Astrocyte of the cerebellum (primary cell): ENCODE data around the gene GID8.

ENCODE experiments used
- DNase-seq: peaks from one replicate; pipeline ENCODE4 v3.0.0-alpha.2; 2011; ENCODE audit warnings: low read depth
- H3K4me3 ChIP-seq: 2 replicates; pipeline ENCODE4 v1.5.1; 2011; ENCODE audit warnings: mild to moderate bottlenecking, low read depth, low read length, moderate library complexity
- CTCF ChIP-seq: IDR thresholded peaks from 2 replicates; pipeline ENCODE4 v1.5.1; 2012; ENCODE audit warnings: low read length, low read depth, moderate library complexity, mild to moderate bottlenecking; ENCODE audit errors: missing control alignments
- in situ Hi-C: cut with HindIII; loops from 2 replicates; pipeline ENCODE4 v1.10.0; 2017; ENCODE audit warnings: low sequenced_read_pairs

Gene GID8

DNA sequence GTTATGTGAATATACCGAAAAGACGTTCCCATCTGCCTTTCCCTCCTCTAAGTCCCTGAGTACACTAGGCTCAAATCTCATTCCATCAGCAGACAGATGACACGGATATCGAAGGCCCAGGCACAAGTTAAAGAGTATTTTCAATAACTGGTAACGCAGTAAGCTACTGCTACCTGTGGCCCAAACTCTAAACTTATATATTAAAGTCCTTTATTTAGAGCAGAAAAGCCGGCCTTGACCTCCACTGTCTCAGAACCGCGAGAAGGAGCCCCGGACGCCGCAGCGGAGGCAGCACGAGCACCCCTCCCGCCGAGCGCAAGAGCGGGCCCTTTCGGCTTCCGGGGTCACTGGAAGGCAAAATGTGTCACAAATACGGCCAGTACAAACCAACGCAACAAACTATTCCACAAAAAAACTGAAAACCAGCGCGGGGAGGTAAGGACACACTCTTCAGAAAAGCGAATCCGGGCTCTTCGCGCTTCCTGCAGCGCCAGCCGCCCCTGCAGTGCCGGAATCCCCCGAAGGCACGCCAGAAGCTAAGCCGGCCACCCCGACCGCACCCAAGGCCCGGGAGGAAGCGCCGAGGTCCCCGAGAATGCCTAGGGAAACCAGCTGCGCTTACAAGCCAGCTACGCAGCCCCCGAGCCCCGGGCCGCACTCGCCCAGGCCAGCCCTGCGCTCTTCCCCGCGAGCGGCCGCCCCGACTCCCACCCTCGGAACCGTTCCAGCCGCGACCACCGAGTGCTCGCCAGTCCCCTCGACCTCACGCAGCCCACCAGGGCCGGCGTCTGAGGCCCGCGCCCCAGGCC lies 12.3 kb upstream of the GID8 start:
- H3K4me3 ChIP-seq = peak overlapping the region; percentile 93
- TF ChIP-seq CTCF = no peak
- in situ Hi-C loops = no loop called here
- DNase-seq = no peak

- DNase-seq = peak; percentile 38
- H3K4me3 ChIP-seq = peak within 1 kb of the TSS; percentile 93
- TF ChIP-seq CTCF = peak; percentile 64
- in situ Hi-C loops = no loop called here
Measured at GRCh38 chr20:62926229-62927127, 11.5 kb upstream of the GID8 start, which contains the start of gene DIDO1. Gene DIDO1, minus strand, starts transcription at chr20:62926505.

DNA sequence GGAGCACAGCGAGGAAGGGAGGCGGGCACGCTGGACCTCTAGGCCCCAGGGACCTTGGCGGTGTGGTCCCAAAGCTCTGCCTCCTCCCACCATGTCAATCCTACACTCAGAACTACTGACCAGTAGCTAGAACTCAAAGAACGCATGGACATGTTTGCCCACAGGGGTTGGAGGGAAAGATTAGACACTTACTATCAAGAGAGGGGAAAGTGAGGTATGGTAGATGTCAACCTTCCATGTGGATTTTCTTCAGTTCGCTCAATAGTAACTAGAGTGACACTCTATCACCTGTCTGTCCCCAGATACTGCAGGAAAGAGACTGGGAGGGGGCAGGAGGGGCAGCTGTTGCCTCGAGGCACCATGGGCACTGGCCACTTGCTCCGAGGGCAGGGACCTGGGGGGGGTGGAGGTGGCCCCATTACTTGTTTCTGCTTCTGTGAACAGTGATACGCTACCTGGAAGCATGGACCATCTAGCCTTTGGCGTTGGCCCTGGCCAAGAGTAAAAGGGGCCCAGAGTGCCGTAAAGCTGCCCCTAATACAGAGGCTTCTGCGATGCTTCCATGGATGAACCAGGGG lies 10.7 kb upstream of the GID8 start:
- no peak for TF ChIP-seq CTCF
- peak overlapping the region; percentile 93 for H3K4me3 ChIP-seq
- DNase-seq = no peak
- in situ Hi-C loops = no loop called here

GRCh38 chr20:62928246-62928939 lies 9.6 kb upstream of the GID8 start:
- H3K4me3 ChIP-seq = peak overlapping the region; percentile 37
- no peak for TF ChIP-seq CTCF
- in situ Hi-C loops = no loop called here
- DNase-seq = no peak

DNA sequence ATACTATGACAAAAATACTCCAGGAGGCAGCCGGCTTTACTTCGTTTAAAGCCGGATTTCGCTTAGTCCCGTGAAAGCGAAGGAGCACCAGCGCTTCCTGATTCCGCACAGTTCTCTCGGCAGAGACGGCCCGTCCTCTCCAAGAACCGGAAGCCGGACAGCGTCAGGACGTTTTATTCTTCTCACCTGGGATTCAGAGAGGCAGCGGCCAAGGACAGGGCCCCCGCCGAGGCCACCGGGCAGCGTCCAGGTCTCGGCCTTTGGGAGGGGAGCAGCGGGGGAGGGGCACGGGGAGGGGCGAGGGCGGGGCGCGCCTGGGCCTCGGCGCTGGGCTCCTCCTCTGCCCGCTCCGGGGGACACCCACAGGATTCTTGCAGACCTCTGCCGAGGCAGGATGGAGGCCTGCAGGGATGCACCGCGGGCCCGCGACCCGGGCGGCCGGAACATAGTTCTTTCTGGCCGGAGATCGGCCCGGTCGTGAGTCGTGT lies 8.9 kb upstream of the GID8 start:
- peak overlapping the region; percentile 37 for H3K4me3 ChIP-seq
- no peak for DNase-seq
- in situ Hi-C loops = no loop called here
- TF ChIP-seq CTCF = no peak

GRCh38 chr20:62931464-62931863 lies 6.5 kb upstream of the GID8 start:
- in situ Hi-C loops = no loop called here
- no peak for DNase-seq
- no peak overlapping the region for H3K4me3 ChIP-seq
- no peak for TF ChIP-seq CTCF
